Limb (tissue), 2 donors: ENCODE data around the gene SLX9.

Experiments used
- DNase-seq, 2 donors: peaks; one replicate each; pipeline ENCODE4 v3.0.0-alpha.2; 2016; ENCODE audit errors: extremely low spot score in 2 of 2

Gene SLX9

GRCh38 chr21:44947111-44947929 lies 7.5 kb downstream of the SLX9 start:
- DNase-seq = no peak

- DNase-seq = no peak
These were observed 8.1 kb downstream of the SLX9 start for GRCh38 chr21:44947930-44948331.

- no peak for DNase-seq
These were observed 8.7 kb downstream of the SLX9 start for GRCh38 chr21:44948426-44949120.

- no peak for DNase-seq
These were observed 9.4 kb downstream of the SLX9 start for GRCh38 chr21:44949161-44949778.

GRCh38 chr21:44949779-44950198 lies 10.0 kb downstream of the SLX9 start:
- peak; percentile 68 to 87 for DNase-seq

GRCh38 chr21:44950351-44950750 lies 10.5 kb downstream of the SLX9 start:
- no peak for DNase-seq

- no peak for DNase-seq
These were observed 11.5 kb downstream of the SLX9 start for GRCh38 chr21:44951186-44951915.

- DNase-seq = peak in 1 of 2 donors; percentile 48
These were observed 12.5 kb downstream of the SLX9 start for GRCh38 chr21:44952116-44952928.

GRCh38 chr21:44952929-44953627 lies 13.2 kb downstream of the SLX9 start:
- DNase-seq = no peak

- DNase-seq = no peak
These were observed 13.8 kb downstream of the SLX9 start for GRCh38 chr21:44953628-44954021.

GRCh38 chr21:44954281-44954771 lies 14.5 kb downstream of the SLX9 start:
- no peak for DNase-seq

GRCh38 chr21:44955141-44955797 lies 15.4 kb downstream of the SLX9 start:
- DNase-seq = no peak

- no peak for DNase-seq
These were observed 16.0 kb downstream of the SLX9 start for GRCh38 chr21:44955798-44956175.

GRCh38 chr21:44956356-44957046 lies 16.7 kb downstream of the SLX9 start:
- no peak for DNase-seq

- no peak for DNase-seq
These were observed 17.4 kb downstream of the SLX9 start for GRCh38 chr21:44957047-44957831.

- DNase-seq = no peak
These were observed 18.1 kb downstream of the SLX9 start for GRCh38 chr21:44957901-44958451.

GRCh38 chr21:44958471-44959191 lies 18.8 kb downstream of the SLX9 start:
- peak; percentile 81 to 87 for DNase-seq
